Trophoblast cell (in vitro differentiated cells and primary cell): ENCODE data around the gene MAST4.

Experiments used
- DNase-seq, 2 donors: peaks; one replicate each; pipeline ENCODE4 v3.0.0-alpha.2; 2016
- H2AFZ ChIP-seq: 2 replicates; pipeline ENCODE4 v1.6.1; 2013; ENCODE audit warnings: low read length, moderate library complexity, mild to moderate bottlenecking; ENCODE audit not compliant: insufficient read depth, poor library complexity
- H2AK5ac ChIP-seq: 2 replicates; pipeline ENCODE4 v1.6.1; 2013; ENCODE audit warnings: mild to moderate bottlenecking, low read length
- H2BK120ac ChIP-seq: 2 replicates; pipeline ENCODE4 v1.6.1; 2013; ENCODE audit warnings: low read length, mild to moderate bottlenecking, moderate library complexity; ENCODE audit not compliant: insufficient read depth, poor library complexity
- H2BK12ac ChIP-seq: 2 replicates; pipeline ENCODE4 v1.6.1; 2013; ENCODE audit warnings: mild to moderate bottlenecking, low read length, moderate library complexity
- H2BK5ac ChIP-seq: 2 replicates; pipeline ENCODE4 v1.6.1; 2013; ENCODE audit warnings: low read length, low read depth, moderate library complexity, mild to moderate bottlenecking; ENCODE audit not compliant: poor library complexity
- H3K14ac ChIP-seq: 2 replicates; pipeline ENCODE4 v1.6.1; 2013; ENCODE audit warnings: mild to moderate bottlenecking, low read length
- H3K18ac ChIP-seq: 2 replicates; pipeline ENCODE4 v1.6.1; 2013; ENCODE audit warnings: mild to moderate bottlenecking, low read length
- H3K23ac ChIP-seq: 2 replicates; pipeline ENCODE4 v1.6.1; 2013; ENCODE audit warnings: low read length
- H3K27ac ChIP-seq: 2 replicates; pipeline ENCODE4 v1.5.1; 2013; ENCODE audit warnings: low read depth, mild to moderate bottlenecking, inconsistent platforms, low read length, moderate library complexity
- H3K27me3 ChIP-seq: 2 replicates; pipeline ENCODE4 v1.6.1; 2013; ENCODE audit warnings: inconsistent platforms, mild to moderate bottlenecking, low read length, moderate library complexity; ENCODE audit not compliant: insufficient read depth
- H3K36me3 ChIP-seq, 2 experiments: 1 replicate in 1 of 2; 2 replicates in 1 of 2; pipeline ENCODE4 v1.6.1; 2013; ENCODE audit warnings: low read length in 2 of 2, mild to moderate bottlenecking in 2 of 2, moderate library complexity in 1 of 2; ENCODE audit not compliant: insufficient read depth in 2 of 2, control insufficient read depth in 1 of 2
- H3K4ac ChIP-seq: 2 replicates; pipeline ENCODE4 v1.6.1; 2013; ENCODE audit warnings: low read depth, mild to moderate bottlenecking, low read length, moderate library complexity
- H3K4me1 ChIP-seq, 2 experiments: 1 replicate in 1 of 2; 2 replicates in 1 of 2; pipeline ENCODE4 v1.6.1; 2013; ENCODE audit warnings: low read length in 2 of 2, mild to moderate bottlenecking in 2 of 2, moderate library complexity in 1 of 2; ENCODE audit not compliant: insufficient read depth in 2 of 2, control insufficient read depth in 1 of 2
- H3K4me2 ChIP-seq: 2 replicates; pipeline ENCODE4 v1.6.1; 2013; ENCODE audit warnings: inconsistent platforms, mild to moderate bottlenecking, low read length, moderate library complexity
- H3K4me3 ChIP-seq: 2 replicates; pipeline ENCODE4 v1.5.1; 2013; ENCODE audit warnings: mild to moderate bottlenecking, low read depth, low read length, inconsistent platforms
- H3K79me1 ChIP-seq: one replicate; pipeline ENCODE4 v1.6.1; 2013; ENCODE audit warnings: low read length
- H3K79me2 ChIP-seq: 2 replicates; pipeline ENCODE4 v1.6.1; 2013; ENCODE audit warnings: low read length, mild to moderate bottlenecking; ENCODE audit not compliant: control insufficient read depth, insufficient read depth, poor library complexity
- H3K9ac ChIP-seq: 2 replicates; pipeline ENCODE4 v1.6.1; 2013; ENCODE audit warnings: mild to moderate bottlenecking, low read length
- H3K9me3 ChIP-seq: 2 replicates; pipeline ENCODE4 v1.6.1; 2013; ENCODE audit warnings: low read depth, mild to moderate bottlenecking, control low read depth, inconsistent platforms, low read length; ENCODE audit not compliant: insufficient read depth
- H4K12ac ChIP-seq: 2 replicates; pipeline ENCODE4 v1.6.1; 2013; ENCODE audit warnings: low read depth, mild to moderate bottlenecking, low read length, moderate library complexity
- H4K8ac ChIP-seq: 2 replicates; pipeline ENCODE4 v1.6.1; 2013; ENCODE audit warnings: low read depth, mild to moderate bottlenecking, low read length, moderate library complexity
- H4K91ac ChIP-seq: one replicate; pipeline ENCODE4 v1.6.1; 2013; ENCODE audit warnings: low read depth, mild to moderate bottlenecking, low read length, moderate library complexity
- WGBS: extraction: QIAGEN DNeasy Blood & Tissue Kit; methylation state at CpG from one replicate; pipeline ENCODE4 v1.1.7; 2013; ENCODE audit warnings: missing lambda C conversion rate; ENCODE audit not compliant: insufficient read length, insufficient coverage; ENCODE audit errors: extremely low coverage; 5-methylcytosine and 5-hydroxymethylcytosine counted together

MAST4 gene

GRCh38 chr5:66904189-66904588, 308.0 kb downstream of the MAST4 start:
- Histone ChIP-seq H2BK5ac (no peak overlapping the region), H4K12ac (no peak overlapping the region), H2BK120ac (no peak overlapping the region), H3K23ac (no peak overlapping the region), H4K8ac (no peak overlapping the region), H3K4ac (no peak overlapping the region), H2AK5ac (no peak overlapping the region), H3K4me1 (peaks cover 8 to 10% of the 10 kb centered on the region in 2 experiments), H3K36me3 (no peaks in the 10 kb centered on the region), H3K79me2 (no peaks in the 10 kb centered on the region), H3K4me3 (no peak overlapping the region), H4K91ac (no peak overlapping the region), H3K9me3 (no peaks in the 10 kb centered on the region), H3K9ac (no peak overlapping the region), H2AFZ (no peak overlapping the region), H3K14ac (no peak overlapping the region), H3K4me2 (no peak overlapping the region), H3K79me1 (peaks cover 21% of the 10 kb centered on the region), H2BK12ac (no peak overlapping the region), H3K27ac (no peak overlapping the region), H3K27me3 (no peaks in the 10 kb centered on the region), H3K18ac (no peak overlapping the region)
- DNase-seq = no peak
- WGBS = no CpG with 5 or more reads among the region's 3 CpGs

- Histone ChIP-seq H2AK5ac (no peak overlapping the region), H3K23ac (no peak overlapping the region), H3K4me1 (peaks cover 8 to 10% of the 10 kb centered on the region in 2 experiments), H3K14ac (no peak overlapping the region), H3K4me3 (no peak overlapping the region), H2BK12ac (no peak overlapping the region), H3K18ac (no peak overlapping the region), H3K4me2 (no peak overlapping the region), H3K9ac (no peak overlapping the region), H3K27ac (peak overlapping the region; percentile 91), H4K12ac (no peak overlapping the region), H2BK5ac (peak overlapping the region; percentile 89), H3K36me3 (no peaks in the 10 kb centered on the region), H3K27me3 (no peaks in the 10 kb centered on the region), H4K8ac (no peak overlapping the region), H4K91ac (peak overlapping the region; percentile 61), H3K4ac (no peak overlapping the region), H3K9me3 (no peaks in the 10 kb centered on the region), H3K79me1 (peaks cover 21% of the 10 kb centered on the region), H2BK120ac (peak overlapping the region; percentile 13), H3K79me2 (no peaks in the 10 kb centered on the region), H2AFZ (no peak overlapping the region)
- WGBS = no CpG with 5 or more reads among the region's 3 CpGs
- DNase-seq = peak; percentile 12 to 64
These were observed 309.8 kb downstream of the MAST4 start for GRCh38 chr5:66906021-66906420.

GRCh38 chr5:66908230-66908629, 312.0 kb downstream of the MAST4 start:
- no peak overlapping the region for H3K18ac ChIP-seq
- H2AK5ac ChIP-seq = no peak overlapping the region
- H3K4me3 ChIP-seq = no peak overlapping the region

GRCh38 chr5:66909364-66909763, 313.2 kb downstream of the MAST4 start:
- H3K18ac ChIP-seq = no peak overlapping the region
- no peak overlapping the region for H2BK12ac ChIP-seq
- no peak overlapping the region for H3K23ac ChIP-seq
- H3K79me1 ChIP-seq = peaks cover 19% of the 10 kb centered on the region
- no peak overlapping the region for H2BK5ac ChIP-seq
- H4K8ac ChIP-seq = no peak overlapping the region
- no peak overlapping the region for H3K14ac ChIP-seq
- H2AK5ac ChIP-seq = no peak overlapping the region
- H3K4me1 ChIP-seq = peaks cover 8 to 10% of the 10 kb centered on the region in 2 experiments
- H3K4ac ChIP-seq = no peak overlapping the region
- H3K9ac ChIP-seq = no peak overlapping the region
- no peak overlapping the region for H3K4me2 ChIP-seq
- no peaks in the 10 kb centered on the region for H3K9me3 ChIP-seq
- H3K79me2 ChIP-seq = no peaks in the 10 kb centered on the region
- H2BK120ac ChIP-seq = no peak overlapping the region
- H4K12ac ChIP-seq = no peak overlapping the region
- no peaks in the 10 kb centered on the region for H3K36me3 ChIP-seq
- no peak overlapping the region for H4K91ac ChIP-seq
- H3K27me3 ChIP-seq = no peaks in the 10 kb centered on the region
- no peak overlapping the region for H3K4me3 ChIP-seq
- DNase-seq = peak in 1 of 2 donors; percentile 59
- no peak overlapping the region for H2AFZ ChIP-seq
- H3K27ac ChIP-seq = no peak overlapping the region
- no CpG with 5 or more reads among the region's 3 CpGs for WGBS

More at GRCh38 chr5:66908230-66908629, 312.0 kb downstream of the MAST4 start:
- Histone ChIP-seq H3K9ac (no peak overlapping the region), H3K4ac (no peak overlapping the region), H3K4me1 (peaks cover 8 to 10% of the 10 kb centered on the region in 2 experiments), H2BK120ac (no peak overlapping the region), H3K79me1 (peaks cover 21% of the 10 kb centered on the region), H2BK5ac (no peak overlapping the region), H3K79me2 (no peaks in the 10 kb centered on the region), H3K23ac (no peak overlapping the region), H4K91ac (no peak overlapping the region), H2BK12ac (no peak overlapping the region), H3K27ac (no peak overlapping the region), H3K27me3 (no peaks in the 10 kb centered on the region), H3K9me3 (no peaks in the 10 kb centered on the region), H3K4me2 (no peak overlapping the region), H4K8ac (no peak overlapping the region), H3K36me3 (no peaks in the 10 kb centered on the region), H4K12ac (no peak overlapping the region), H3K14ac (no peak overlapping the region), H2AFZ (no peak overlapping the region)
- WGBS = no CpG with 5 or more reads among the region's 1 CpG
- no peak for DNase-seq
